HCT116 (cell line): Measurements from ENCODE around the gene HAUS6.

Experiments
- CTCF ChIP-seq, 3 experiments: fragments of 200-600 bp in 1 of 3; sonication (generic) in 1 of 3; IDR thresholded peaks in 2 of 3; conservative IDR thresholded peaks in 1 of 3; 2 replicates each; pipeline ENCODE4 v1.5.1; 2012 to 2017; ENCODE audit warnings: low read depth in 2 of 3, low read length in 2 of 3, antibody characterized with exemption in 1 of 3, borderline replicate concordance in 1 of 3, control low read depth in 1 of 3, mild to moderate bottlenecking in 1 of 3, mixed read lengths in 1 of 3, mixed run types in 1 of 3, moderate library complexity in 1 of 3; ENCODE audit not compliant: insufficient read depth in 1 of 3
- EZH2 ChIP-seq: fragments of 200-600 bp; sonication (generic); IDR thresholded peaks from 2 replicates; pipeline ENCODE4 v1.6.1; 2017; ENCODE audit warnings: antibody characterized with exemption, mixed run types
- POLR2A ChIP-seq: IDR thresholded peaks from 2 replicates; pipeline ENCODE4 v1.7.0; 2011; ENCODE audit warnings: borderline replicate concordance; ENCODE audit not compliant: insufficient read depth, insufficient read length; ENCODE audit errors: extremely low read depth
- REST ChIP-seq: IDR thresholded peaks from 2 replicates; pipeline ENCODE4 v1.6.1; 2012; ENCODE audit warnings: low read depth
- SIN3A ChIP-seq: IDR thresholded peaks from 2 replicates; pipeline ENCODE4 v1.6.1; 2012; ENCODE audit warnings: low read depth

- TF ChIP-seq CTCF (IDR thresholded peaks at IDR 0.05 in 2 of 3, conservative IDR thresholded peaks at IDR 0.05 in 1 of 3; ENCODE audit: borderline replicate concordance in 1 of 3, insufficient read depth in 1 of 3, low read depth in 2 of 3, low read length in 2 of 3): no peak
- no peak for TF ChIP-seq REST
- no peak for TF ChIP-seq SIN3A
- TF ChIP-seq EZH2: no peak
- TF ChIP-seq POLR2A: no peak
Observed at GRCh38 chr9:19114680-19115270, 12.1 kb upstream of the HAUS6 start.
